Stimulated activated CD4-positive, alpha-beta T cell treated with anti-CD3 and anti-CD28 coated beads, Interleukin-4, amount 100 ng/mL, for 24 hours (primary cell): ENCODE results near the gene DNAJC18.

ENCODE experiments used
- DNase-seq: peaks from one replicate; pipeline ENCODE4 v3.0.0-alpha.2; 2020

DNAJC18 gene

DNA sequence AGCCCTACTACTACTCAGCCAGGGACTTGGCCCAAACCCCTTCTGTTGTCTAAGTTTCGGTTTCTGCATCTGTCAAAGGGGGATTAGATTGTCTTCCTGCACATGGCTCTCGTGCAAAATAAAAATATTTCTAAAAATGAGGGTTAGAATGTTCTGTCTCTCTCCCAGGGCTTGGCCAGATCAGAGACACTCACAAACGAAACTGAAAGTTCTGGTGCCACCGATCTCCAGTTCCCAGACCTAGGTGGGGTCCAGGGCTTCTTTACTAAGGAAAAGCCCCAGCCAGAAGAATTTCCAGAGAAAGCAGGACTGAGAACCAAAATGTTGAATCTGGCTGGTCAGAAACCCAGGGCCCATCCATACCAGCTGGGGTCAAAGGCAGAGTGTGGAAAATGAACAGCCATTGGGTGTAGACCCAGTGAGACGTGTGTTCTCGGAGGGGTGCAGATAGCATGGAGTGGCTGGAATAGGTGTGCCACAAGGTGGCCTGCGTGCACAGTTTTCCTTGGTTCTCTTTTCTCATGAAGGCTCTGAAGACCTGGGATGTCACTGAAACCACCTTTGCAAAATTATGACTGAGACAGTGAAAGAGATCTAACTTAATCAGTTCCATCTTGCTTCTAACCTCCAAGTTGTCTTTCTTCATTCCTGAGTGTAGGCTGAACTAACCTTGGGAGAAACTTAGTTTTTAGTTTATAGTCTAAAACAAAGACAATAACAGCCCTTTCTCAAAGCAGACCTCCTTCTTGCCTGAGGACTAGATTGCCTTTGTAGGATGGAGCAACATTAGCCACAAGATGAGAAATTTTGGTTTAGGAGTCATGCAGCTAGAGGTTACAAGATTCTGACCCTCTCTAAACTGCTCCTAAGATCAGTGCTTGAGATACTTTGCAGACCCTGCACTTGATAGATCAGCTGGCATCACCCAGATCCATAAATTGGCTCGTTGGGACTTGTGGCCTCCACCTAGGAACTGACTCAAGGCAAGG is 54.0 kb downstream of the DNAJC18 start:
- DNase-seq = no peak

- no peak for DNase-seq
Observed at GRCh38 chr5:139384591-139385051, 54.7 kb downstream of the DNAJC18 start.

GRCh38 chr5:139383993-139384590 is 55.2 kb downstream of the DNAJC18 start:
- DNase-seq = no peak

DNA sequence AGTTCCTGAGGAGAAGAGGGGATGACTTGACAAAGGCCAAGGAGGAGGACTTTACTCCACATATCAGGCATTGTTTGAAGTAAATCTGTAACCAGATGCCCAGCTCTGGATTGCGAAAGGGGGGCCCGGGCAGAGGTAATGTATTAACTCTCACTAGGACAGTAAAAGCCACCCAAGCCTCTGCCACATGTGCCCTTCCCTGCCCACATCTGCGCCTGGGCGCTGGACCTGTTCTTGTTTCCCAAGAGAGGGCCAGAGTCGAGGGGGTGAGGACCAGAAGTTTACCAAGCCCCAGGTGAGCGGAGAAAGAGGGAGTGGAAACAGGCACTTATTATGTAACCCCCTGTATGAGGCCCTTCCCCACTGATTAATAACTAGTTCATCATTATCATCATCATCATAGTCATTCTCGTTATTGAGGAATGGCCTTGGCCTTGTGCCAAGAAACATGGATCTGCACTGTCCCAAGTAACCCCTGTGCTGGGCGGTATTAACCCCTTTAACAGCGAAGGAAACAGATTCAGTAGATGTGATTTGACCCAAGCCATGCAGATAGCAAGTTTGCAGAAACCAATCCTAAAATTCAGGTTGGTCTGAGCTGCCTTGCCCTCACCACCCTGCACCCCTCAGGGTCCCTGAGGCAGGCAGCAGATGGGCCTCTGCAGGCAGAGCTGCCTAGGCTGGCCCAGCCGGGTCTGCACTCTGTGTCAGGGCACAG is 55.9 kb downstream of the DNAJC18 start, which contains the start of gene SLC23A1:
SLC23A1 (minus strand) TSS at position 23 of the 718 bp plus-strand sequence. CDS start 44 bp downstream, outside the sequence.
- DNase-seq = no peak

DNA sequence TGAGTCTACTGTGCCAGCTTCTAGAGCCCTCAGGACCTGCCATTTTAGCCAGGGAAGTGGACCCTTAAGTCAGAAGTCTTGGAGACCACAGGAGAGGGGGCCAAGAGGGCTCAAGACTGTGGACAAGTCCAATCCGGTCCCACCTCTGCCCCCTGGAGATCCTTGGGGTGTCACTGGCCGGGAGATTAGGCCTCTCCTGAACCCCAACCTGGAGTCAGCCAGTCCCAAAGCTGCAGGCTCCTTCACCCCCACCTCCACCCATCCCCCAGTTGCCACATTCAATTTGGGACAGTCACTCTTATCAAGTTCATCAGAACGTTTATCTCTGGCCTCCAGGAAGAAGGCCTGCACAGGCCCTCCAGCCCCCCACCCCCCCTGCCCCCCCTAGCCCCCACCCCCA is 56.5 kb downstream of the DNAJC18 start:
- DNase-seq = no peak

- no peak for DNase-seq
Observed at GRCh38 chr5:139381837-139382761, 57.2 kb downstream of the DNAJC18 start.

DNA sequence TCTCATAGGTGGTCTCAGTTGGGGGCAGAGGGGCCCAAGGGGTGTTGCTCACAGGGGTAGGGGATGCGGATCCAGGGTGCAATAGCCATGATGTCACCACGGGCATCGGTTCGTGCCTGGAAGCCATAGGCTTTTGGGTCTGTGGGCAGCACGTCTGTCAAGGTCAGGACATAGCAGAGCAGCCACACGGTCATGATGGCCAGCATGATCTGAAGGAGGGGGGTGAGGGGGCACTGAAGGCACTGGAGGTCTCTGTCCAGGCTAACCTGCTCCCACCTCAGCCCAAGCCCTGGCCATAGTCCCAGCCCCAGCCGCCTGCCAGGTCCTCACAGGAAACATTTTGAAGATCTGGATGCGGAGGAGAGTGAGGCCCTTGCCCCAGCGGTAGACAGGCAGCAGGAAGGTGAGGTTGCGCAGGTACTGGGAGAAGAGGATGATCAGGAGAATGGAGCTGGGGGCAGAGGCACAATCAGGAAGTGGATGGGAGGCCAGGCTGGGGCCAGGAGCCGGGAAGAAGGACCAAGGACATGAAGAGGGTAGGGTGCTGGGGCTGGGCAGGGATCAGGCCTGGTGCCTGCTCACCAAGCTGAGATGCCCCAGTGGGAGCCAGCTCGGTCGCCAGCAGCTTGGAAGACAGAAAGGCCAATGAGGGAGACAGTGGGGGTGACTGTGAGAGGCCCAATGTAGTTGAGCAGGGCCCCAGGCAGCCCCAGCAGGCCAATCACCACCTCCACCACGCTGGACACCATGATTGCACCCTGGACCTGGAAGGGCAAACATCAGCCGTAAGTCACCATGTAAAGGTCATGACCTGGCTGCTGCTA is 59.5 kb downstream of the DNAJC18 start:
- no peak for DNase-seq

DNA sequence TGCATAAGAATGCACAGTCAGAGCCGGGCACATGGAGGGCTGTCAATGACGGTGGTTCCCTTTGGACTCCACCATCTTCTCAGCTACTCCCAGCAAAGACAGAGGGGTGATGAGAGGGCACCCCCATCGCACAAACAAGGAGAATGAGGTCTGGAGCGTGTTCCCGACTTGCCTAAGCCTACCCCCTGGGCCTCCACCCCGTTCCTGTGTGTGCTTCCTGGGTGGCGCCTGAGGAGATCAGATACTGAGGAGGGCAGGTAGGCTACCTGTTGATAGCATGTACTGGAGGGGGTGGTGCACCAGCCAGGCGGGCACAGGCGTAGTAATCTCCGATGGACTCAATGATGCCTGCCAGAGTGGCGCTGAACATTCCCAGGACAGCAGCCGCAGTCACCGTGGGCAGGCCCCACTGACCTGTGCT is 60.4 kb downstream of the DNAJC18 start:
- DNase-seq = no peak

DNA sequence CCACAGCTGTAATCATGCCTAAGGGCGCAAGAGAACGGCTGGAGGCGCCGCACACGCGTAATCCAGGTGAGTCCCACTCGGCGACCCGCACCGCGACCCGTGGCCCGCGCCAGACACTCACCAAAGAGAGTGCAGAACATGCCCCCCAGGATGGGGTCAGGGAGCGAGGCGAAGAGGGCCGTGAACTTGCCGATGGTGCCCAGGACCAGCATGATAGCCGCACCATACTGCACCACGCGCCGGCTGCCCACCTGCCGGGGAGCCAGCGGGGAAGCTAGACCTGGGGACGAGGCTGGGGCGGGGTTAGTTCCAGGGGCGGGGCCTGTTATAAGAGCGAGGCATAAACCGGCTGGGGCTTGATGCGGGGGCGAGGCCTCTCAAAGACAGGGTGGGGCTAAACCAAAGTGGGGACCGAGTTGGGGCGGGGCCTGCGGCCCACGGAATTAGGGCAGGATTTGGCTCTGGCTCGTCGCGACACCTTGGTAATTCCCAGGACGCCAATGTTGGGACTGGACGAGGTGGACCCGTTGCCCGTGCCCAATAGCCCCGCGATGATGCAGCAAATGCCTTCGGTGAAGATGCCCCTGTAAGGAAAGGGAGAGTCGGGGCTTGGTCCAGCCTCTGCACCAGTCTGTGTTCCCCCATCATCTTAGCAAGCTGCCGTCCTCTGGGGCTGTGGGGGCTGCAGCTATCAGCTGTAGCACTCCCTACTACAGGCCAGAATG is 61.1 kb downstream of the DNAJC18 start:
- no peak for DNase-seq

GRCh38 chr5:139377226-139377625 is 62.1 kb downstream of the DNAJC18 start:
- DNase-seq = no peak

DNA sequence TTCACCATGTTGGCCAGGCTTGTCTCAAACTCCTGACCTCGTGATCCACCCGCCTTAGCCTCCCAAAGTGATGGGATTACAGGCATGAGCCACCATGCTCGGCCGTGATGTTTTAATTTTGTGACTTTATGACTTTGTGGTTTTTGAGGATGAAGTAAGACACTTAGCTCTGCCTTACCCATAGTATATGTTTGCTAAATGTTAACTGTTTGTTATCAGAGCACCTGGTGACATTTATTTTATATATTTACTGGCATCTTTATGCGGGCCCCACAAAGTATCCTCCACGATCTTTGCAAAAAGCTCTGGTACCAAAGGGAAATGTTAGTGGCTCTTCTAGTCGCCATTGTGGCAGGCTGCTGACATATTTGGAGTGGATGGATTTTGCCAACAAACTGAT is 63.0 kb downstream of the DNAJC18 start:
- DNase-seq = no peak

DNA sequence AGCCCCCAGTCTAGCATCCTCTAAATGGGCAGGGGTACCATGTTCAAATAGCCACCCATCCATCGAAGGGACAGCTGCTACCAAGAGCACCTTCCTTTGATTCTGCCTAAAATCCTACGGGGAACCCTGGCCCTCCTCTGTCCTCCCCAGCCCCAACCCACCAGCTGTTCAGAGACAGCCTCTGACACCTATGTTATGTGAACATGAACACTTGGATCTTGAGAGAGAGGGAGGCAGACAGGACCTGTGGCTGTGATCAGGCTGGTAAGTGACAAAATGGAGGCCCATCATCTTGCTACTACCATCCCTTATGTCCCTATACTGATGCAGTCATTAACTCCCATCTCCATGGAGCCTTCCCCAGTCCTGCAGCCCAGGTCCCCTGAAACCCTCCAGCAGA is 64.4 kb downstream of the DNAJC18 start:
- no peak for DNase-seq

- no peak for DNase-seq
Observed at GRCh38 chr5:139371482-139372435, 67.6 kb downstream of the DNAJC18 start.

DNA sequence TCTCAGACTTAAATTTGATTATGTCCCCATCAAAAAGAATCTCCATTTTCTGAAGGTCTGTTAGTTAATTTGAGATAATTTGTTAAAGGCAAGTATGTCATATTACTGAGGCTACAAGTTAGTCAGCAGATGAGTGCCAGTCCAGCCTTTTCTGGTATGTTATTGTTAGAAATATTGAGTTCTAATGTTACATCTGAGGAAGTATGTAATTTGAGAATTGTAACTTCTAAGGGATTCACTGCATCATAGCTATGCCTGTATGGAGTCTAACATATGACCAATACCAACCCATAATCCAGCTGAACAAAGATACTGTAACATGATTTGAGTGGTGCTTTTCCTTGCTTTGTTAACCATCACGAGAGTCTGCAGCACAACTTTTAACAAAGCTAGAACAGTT is 70.1 kb downstream of the DNAJC18 start:
- no peak for DNase-seq

DNA sequence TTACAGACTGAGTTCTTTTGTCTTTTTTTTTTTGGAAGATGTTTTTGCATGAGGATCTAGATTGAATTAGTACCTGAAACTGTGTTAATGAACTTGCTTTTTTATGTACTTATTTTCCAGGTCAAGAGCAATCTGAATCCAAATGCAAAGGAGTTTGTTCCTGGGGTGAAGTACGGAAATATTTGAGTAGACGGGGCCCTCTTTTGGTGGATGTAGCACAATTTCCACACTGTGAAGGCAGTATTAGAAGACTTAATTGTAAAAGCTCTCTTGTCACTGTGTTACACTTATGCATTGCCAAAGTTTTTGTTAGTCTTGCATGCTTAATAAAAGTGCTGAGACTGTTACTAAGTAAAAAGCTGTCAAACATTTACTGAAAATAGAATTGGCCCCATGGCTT is 70.7 kb downstream of the DNAJC18 start:
- no peak for DNase-seq

- no peak for DNase-seq
Observed at GRCh38 chr5:139364466-139364865, 74.9 kb downstream of the DNAJC18 start.

- DNase-seq = no peak
Observed at GRCh38 chr5:139363937-139364336, 75.4 kb downstream of the DNAJC18 start.

GRCh38 chr5:139361835-139362429 is 77.4 kb downstream of the DNAJC18 start:
- DNase-seq = no peak

- DNase-seq = no peak
Observed at GRCh38 chr5:139360384-139360783, 78.9 kb downstream of the DNAJC18 start.
